Osteoblast (primary cell): Measurements from ENCODE around the gene TRANK1. TPM values are rescaled to one million over a fixed set of nuclear protein-coding genes. Genes with fewer than 3 reads are reported as not detected.
A peak's percentile ranks its signal among the peaks of the same experiment; 100 is the strongest.
"Not testable (repeated sequence)": the region's sequence is repeated elsewhere in the genome, so short reads cannot be mapped to it uniquely, and the experiment has no call there.

ENCODE experiments used
- DNase-seq: peaks from one replicate; pipeline ENCODE4 v3.0.0; 2011; ENCODE audit warnings: low spot score, mixed read lengths; ENCODE audit not compliant: insufficient read length; ENCODE audit errors: missing footprints
- H2AFZ ChIP-seq: 2 replicates; pipeline ENCODE4 v1.6.0; 2011; ENCODE audit warnings: mild to moderate bottlenecking, low read length
- H3K27ac ChIP-seq: 2 replicates; pipeline ENCODE4 v1.5.1; 2011; ENCODE audit warnings: mild to moderate bottlenecking, low read depth, low read length, moderate library complexity
- H3K27me3 ChIP-seq: 2 replicates; pipeline ENCODE4 v1.6.0; 2012; ENCODE audit warnings: mild to moderate bottlenecking, control low read depth, inconsistent platforms, low read length, moderate library complexity; ENCODE audit not compliant: insufficient read depth
- H3K36me3 ChIP-seq: 2 replicates; pipeline ENCODE4 v1.5.1; 2011; ENCODE audit warnings: mild to moderate bottlenecking, low read length, control low read depth, moderate library complexity; ENCODE audit not compliant: insufficient read depth
- H3K4me1 ChIP-seq: 2 replicates; pipeline ENCODE4 v1.5.1; 2011; ENCODE audit warnings: mild to moderate bottlenecking, low read length, control low read depth, moderate library complexity; ENCODE audit not compliant: insufficient read depth
- H3K4me2 ChIP-seq: 2 replicates; pipeline ENCODE4 v1.6.0; 2011; ENCODE audit warnings: mild to moderate bottlenecking, low read length; ENCODE audit not compliant: insufficient read depth
- H3K4me3 ChIP-seq: fragments of 200-600 bp; sonication (generic); 3 replicates; pipeline ENCODE4 v1.5.1; 2012; ENCODE audit warnings: mild to moderate bottlenecking, low read length, inconsistent platforms; ENCODE audit not compliant: insufficient read depth
- H3K79me2 ChIP-seq: 2 replicates; pipeline ENCODE4 v1.6.0; 2012; ENCODE audit warnings: mild to moderate bottlenecking, low read length, control low read depth, inconsistent platforms; ENCODE audit not compliant: insufficient read depth
- H3K9me3 ChIP-seq: 2 replicates; pipeline ENCODE4 v1.5.1; 2011; ENCODE audit warnings: low read depth, low read length, control low read depth
- H4K20me1 ChIP-seq: 2 replicates; pipeline ENCODE4 v1.6.0; 2012; ENCODE audit warnings: mild to moderate bottlenecking, low read length, control low read depth; ENCODE audit not compliant: insufficient read depth
- CTCF ChIP-seq: IDR thresholded peaks from 2 replicates; pipeline ENCODE4 v1.5.1; 2011; ENCODE audit warnings: mild to moderate bottlenecking, low read depth, low read length, moderate library complexity; ENCODE audit errors: extremely low read depth
- total RNA-seq: library from RNA; depleted of rRNA; stranded (reverse); fragments of >200 nt; gene quantifications from 2 replicates; pipeline ENCODE4 v1.2.3, GENCODE V29; 2012

TRANK1 gene
- total RNA-seq, 1 donor = 30.8 TPM

- Histone ChIP-seq H3K4me1 (peaks cover 14% of the 10 kb centered on the region), H3K79me2 (no peaks in the 10 kb centered on the region), H3K27me3 (no peaks in the 10 kb centered on the region), H3K36me3 (no peaks in the 10 kb centered on the region), H4K20me1 (no peaks in the 10 kb centered on the region), H3K9me3 (no peaks in the 10 kb centered on the region), H3K27ac (peak overlapping the region; percentile 56), H3K4me2 (peak overlapping the region; percentile 60), H3K4me3 (no peak overlapping the region), H2AFZ (no peak overlapping the region)
- TF ChIP-seq CTCF = no peak
- peak; percentile 45 for DNase-seq
Observed at GRCh38 chr3:36957862-36958686, 13.2 kb upstream of the TRANK1 start.

GRCh38 chr3:36957063-36957462, 12.2 kb upstream of the TRANK1 start:
- Histone ChIP-seq H3K4me2 (no peak overlapping the region), H3K79me2 (no peaks in the 10 kb centered on the region), H3K4me3 (no peak overlapping the region), H3K4me1 (peaks cover 14% of the 10 kb centered on the region), H3K36me3 (no peaks in the 10 kb centered on the region), H3K27me3 (no peaks in the 10 kb centered on the region), H4K20me1 (no peaks in the 10 kb centered on the region), H2AFZ (no peak overlapping the region), H3K9me3 (no peaks in the 10 kb centered on the region), H3K27ac (no peak overlapping the region)
- no peak for TF ChIP-seq CTCF
- no peak for DNase-seq

- Histone ChIP-seq H4K20me1 (no peaks in the 10 kb centered on the region), H3K36me3 (no peaks in the 10 kb centered on the region), H2AFZ (no peak overlapping the region), H3K9me3 (no peaks in the 10 kb centered on the region), H3K4me3 (no peak overlapping the region), H3K4me2 (no peak overlapping the region), H3K27ac (no peak overlapping the region), H3K79me2 (no peaks in the 10 kb centered on the region), H3K27me3 (no peaks in the 10 kb centered on the region), H3K4me1 (peaks cover 14% of the 10 kb centered on the region)
- no peak for TF ChIP-seq CTCF
- DNase-seq = no peak
Observed at GRCh38 chr3:36956155-36956554, 11.3 kb upstream of the TRANK1 start.

GRCh38 chr3:36954452-36955134, 9.7 kb upstream of the TRANK1 start:
- H3K9me3 ChIP-seq = no peaks in the 10 kb centered on the region
- no peaks in the 10 kb centered on the region for H3K79me2 ChIP-seq
- peaks cover 14% of the 10 kb centered on the region for H3K4me1 ChIP-seq
- no peak overlapping the region for H3K4me3 ChIP-seq
- no peak overlapping the region for H3K4me2 ChIP-seq
- TF ChIP-seq CTCF = no peak
- DNase-seq = no peak
- H3K27ac ChIP-seq = no peak overlapping the region
- no peaks in the 10 kb centered on the region for H4K20me1 ChIP-seq
- H2AFZ ChIP-seq = no peak overlapping the region
- H3K36me3 ChIP-seq = no peaks in the 10 kb centered on the region
- no peaks in the 10 kb centered on the region for H3K27me3 ChIP-seq

GRCh38 chr3:36947814-36948213, 3.0 kb upstream of the TRANK1 start:
- not testable (repeated sequence) for H3K4me1 ChIP-seq, H3K4me3 ChIP-seq, H3K4me2 ChIP-seq, H3K36me3 ChIP-seq, DNase-seq, H3K27me3 ChIP-seq, H3K27ac ChIP-seq, H3K9me3 ChIP-seq, H3K79me2 ChIP-seq, H2AFZ ChIP-seq, H4K20me1 ChIP-seq
